ENCODE measurements around the gene NEAT1. TPM values are rescaled to one million over a fixed set of nuclear protein-coding genes. Genes with fewer than 3 reads are reported as not detected.

Gene NEAT1
- total RNA-seq, 4 donors from 2014 or later: 30.6 to 705 (median 357) TPM

DNA sequence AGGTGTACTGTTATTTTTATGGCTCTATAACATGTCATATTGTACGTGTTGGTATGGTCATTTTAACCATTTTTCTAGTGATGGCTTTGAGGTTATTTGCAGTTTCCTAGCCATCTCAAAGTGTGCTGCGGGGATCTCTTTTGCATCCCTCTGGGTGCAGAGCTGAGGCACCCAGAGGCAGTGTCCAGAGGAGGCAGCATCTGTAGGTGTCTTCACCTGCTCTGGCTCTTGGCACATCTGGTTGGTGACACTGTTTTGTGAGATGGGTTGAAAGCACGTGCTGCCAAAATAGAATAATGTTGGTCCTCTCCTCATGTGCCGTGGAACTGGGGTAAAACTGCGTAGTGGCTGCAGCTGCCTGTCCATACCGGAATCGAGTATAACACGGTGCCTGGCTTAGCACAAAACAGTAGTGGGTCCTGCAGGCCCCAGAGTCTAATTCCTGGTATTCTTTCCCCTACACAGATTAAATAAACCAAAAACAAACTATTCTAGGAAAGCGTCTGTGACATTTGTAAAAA, 12.9 kb downstream of the NEAT1 start:
- peaks cover 12 to 99% (median 78%) of the 10 kb centered on the region in 3 donors for H3K4me1 ChIP-seq
- no peaks in the 10 kb centered on the region for H3K9me3 ChIP-seq
- H3K36me3 ChIP-seq: peaks cover 12 to 84% (median 26%) of the 10 kb centered on the region in 3 donors
- peak overlapping the region; percentile 34 to 100 (median 82) for H3K27ac ChIP-seq
- H3K4me3 ChIP-seq: peak overlapping the region in 1 of 4 donors; percentile 36
- no peaks in the 10 kb centered on the region for H3K27me3 ChIP-seq
- no peak for DNase-seq
- 61 to 71% methylated on average over 6 to 9 of the region's 9 CpGs for WGBS, 2 donors
- intact Hi-C loops (cut with DNase I): no loop called here
- TF ChIP-seq, protein P1, sequence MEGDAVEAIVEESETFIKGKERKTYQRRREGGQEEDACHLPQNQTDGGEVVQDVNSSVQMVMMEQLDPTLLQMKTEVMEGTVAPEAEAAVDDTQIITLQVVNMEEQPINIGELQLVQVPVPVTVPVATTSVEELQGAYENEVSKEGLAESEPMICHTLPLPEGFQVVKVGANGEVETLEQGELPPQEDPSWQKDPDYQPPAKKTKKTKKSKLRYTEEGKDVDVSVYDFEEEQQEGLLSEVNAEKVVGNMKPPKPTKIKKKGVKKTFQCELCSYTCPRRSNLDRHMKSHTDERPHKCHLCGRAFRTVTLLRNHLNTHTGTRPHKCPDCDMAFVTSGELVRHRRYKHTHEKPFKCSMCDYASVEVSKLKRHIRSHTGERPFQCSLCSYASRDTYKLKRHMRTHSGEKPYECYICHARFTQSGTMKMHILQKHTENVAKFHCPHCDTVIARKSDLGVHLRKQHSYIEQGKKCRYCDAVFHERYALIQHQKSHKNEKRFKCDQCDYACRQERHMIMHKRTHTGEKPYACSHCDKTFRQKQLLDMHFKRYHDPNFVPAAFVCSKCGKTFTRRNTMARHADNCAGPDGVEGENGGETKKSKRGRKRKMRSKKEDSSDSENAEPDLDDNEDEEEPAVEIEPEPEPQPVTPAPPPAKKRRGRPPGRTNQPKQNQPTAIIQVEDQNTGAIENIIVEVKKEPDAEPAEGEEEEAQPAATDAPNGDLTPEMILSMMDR (IDR thresholded peaks at IDR 0.05): peak in 1 of 6 experiments; percentile 1
- TF ChIP-seq POLR2A (IDR thresholded peaks at IDR 0.05): peak in 1 of 4 donors; percentile 0

GRCh38 chr11:65435981-65436411, 13.4 kb downstream of the NEAT1 start:
- TF ChIP-seq, protein P1 (IDR thresholded peaks at IDR 0.05): no peak
- no peak for TF ChIP-seq POLR2A (IDR thresholded peaks at IDR 0.05)
- Histone ChIP-seq H3K4me3 (peak overlapping the region in 1 of 4 donors; percentile 36), H3K4me1 (peaks cover 12 to 99% (median 81%) of the 10 kb centered on the region in 3 donors), H3K27me3 (no peaks in the 10 kb centered on the region), H3K27ac (peak overlapping the region; percentile 34 to 100 (median 82)), H3K36me3 (peaks cover 12 to 89% (median 26%) of the 10 kb centered on the region in 3 donors), H3K9me3 (no peaks in the 10 kb centered on the region)
- 62 to 88% methylated on average over 7 of the region's 8 CpGs for WGBS, 2 donors
- DNase-seq: no peak
- intact Hi-C loops (cut with DNase I): no loop called here

DNA sequence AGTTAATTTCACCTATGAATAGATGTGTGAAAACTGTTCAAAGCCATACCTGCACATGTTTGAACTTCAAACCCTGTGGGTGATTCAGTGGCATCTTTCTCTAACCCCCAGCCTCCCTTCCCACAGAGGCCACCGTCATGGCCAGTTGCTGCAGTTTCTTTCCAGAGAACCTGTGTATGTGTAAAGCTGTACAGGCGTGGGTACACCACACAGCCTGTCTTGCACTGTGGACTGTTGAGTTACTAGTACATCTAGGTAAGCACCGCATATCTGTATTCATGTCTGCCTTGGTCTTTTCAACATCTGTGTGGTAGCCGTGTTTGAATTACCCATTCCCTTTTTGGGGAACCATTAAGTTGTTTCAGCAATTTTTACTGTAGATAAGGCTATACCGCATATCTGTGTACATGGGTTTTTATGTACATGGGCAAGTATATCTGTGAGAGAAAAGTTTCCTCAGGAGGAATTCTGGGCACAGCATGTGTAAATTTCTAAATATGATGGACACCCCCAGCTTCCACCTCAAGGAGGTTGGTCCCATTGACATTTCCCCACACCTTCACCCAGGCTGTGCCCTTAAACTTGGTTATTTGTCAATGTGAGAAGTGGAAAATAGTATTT, 13.9 kb downstream of the NEAT1 start:
- Histone ChIP-seq H3K4me3 (peak overlapping the region in 1 of 4 donors; percentile 36), H3K27ac (peak overlapping the region; percentile 34 to 100 (median 82)), H3K4me1 (peaks cover 12 to 99% (median 81%) of the 10 kb centered on the region in 3 donors), H3K27me3 (no peaks in the 10 kb centered on the region), H3K9me3 (no peaks in the 10 kb centered on the region), H3K36me3 (peaks cover 12 to 93% (median 26%) of the 10 kb centered on the region in 3 donors)
- 57 to 71% methylated on average over 5 of the region's 5 CpGs for WGBS, 2 donors
- no peak for DNase-seq
- intact Hi-C loops (cut with DNase I): no loop called here
- TF ChIP-seq POLR2A (IDR thresholded peaks at IDR 0.05): peak in 1 of 4 donors; percentile 1
- TF ChIP-seq, protein P1 (IDR thresholded peaks at IDR 0.05): no peak

DNA sequence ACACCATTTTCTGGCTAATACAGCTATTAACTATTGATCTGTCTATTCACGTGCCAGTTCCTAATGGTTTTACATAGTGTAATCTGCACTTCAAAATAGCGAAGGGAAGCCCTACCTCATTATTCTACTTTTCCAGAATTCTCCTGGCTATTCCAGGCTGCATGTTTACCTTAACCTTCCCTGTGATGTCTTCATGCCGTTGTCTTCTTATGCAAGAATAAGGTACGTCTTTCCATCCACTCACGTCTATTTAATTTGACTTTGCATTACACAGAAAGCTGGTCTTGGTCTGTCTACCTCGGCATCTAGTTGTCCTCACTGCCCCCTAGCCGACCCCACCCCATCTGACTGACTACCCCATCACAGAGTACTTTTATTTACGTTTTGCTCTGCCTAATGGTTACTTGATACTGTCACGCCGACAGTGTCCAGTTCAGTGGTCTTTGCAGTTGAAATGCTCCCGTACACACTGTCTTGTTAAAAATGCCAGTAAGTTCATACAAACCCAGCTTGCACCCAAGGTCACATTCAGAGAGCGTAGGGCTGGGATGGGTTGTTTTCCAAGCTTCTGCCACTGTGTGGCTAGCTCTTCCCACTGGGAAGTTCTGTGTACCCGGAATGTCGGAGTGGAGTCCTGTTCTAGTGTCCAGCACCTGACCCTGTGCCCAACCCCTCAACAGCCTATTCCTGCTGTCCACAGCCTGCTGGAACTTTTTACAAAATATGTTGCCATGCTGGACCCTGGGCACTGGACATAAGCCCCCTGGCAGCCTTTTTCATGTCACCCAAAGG, 15.0 kb downstream of the NEAT1 start:
- no peak for DNase-seq
- Histone ChIP-seq H3K27ac (peak overlapping the region; percentile 37 to 100 (median 70)), H3K36me3 (peaks cover 12 to 95% (median 26%) of the 10 kb centered on the region in 3 donors), H3K9me3 (no peaks in the 10 kb centered on the region), H3K4me3 (peak overlapping the region in 1 of 4 donors; percentile 17), H3K4me1 (peaks cover 18 to 99% (median 85%) of the 10 kb centered on the region in 3 donors), H3K27me3 (no peaks in the 10 kb centered on the region)
- WGBS, 2 donors: 62 to 72% methylated on average over 14 of the region's 14 CpGs
- TF ChIP-seq POLR2A (IDR thresholded peaks at IDR 0.05): peak in 1 of 4 donors; percentile 7
- TF ChIP-seq, protein P1 (IDR thresholded peaks at IDR 0.05): no peak
- intact Hi-C loops (cut with DNase I): no loop called here

All from esophagus squamous epithelium (tissue), 5 donors.